Neural cell (in vitro differentiated cells): ENCODE measurements around the gene HEBP1. TPM values are rescaled to one million over a fixed set of nuclear protein-coding genes. Genes with fewer than 3 reads are reported as not detected.

ENCODE experiments used
- H2AFZ ChIP-seq: fragments of 200-600, 300-800 bp; sonication (generic), shearing (Covaris generic); 2 replicates; pipeline ENCODE4 v1.6.0; 2014; ENCODE audit warnings: low read depth, mild to moderate bottlenecking, antibody characterized with exemption, low read length, moderate library complexity
- H3F3A ChIP-seq: fragments of 200-600 bp; shearing (Covaris generic); 2 replicates; pipeline ENCODE4 v1.6.1; 2016; ENCODE audit warnings: mild to moderate bottlenecking, moderate library complexity, mixed read lengths, antibody characterized with exemption, low read length; ENCODE audit not compliant: insufficient read depth, poor library complexity, severe bottlenecking
- H3K27ac ChIP-seq: fragments of 200-600, 300-800 bp; sonication (generic), shearing (Covaris generic); 2 replicates; pipeline ENCODE4 v1.5.1; 2014; ENCODE audit warnings: mild to moderate bottlenecking, low read length, moderate library complexity
- H3K27me3 ChIP-seq: fragments of 300-800, 200-600 bp; sonication (generic), shearing (Covaris generic); 2 replicates; pipeline ENCODE4 v1.6.0; 2014; ENCODE audit warnings: mild to moderate bottlenecking, low read depth, low read length, moderate library complexity; ENCODE audit not compliant: insufficient read depth
- H3K36me3 ChIP-seq: fragments of 300-800, 200-600 bp; sonication (generic), shearing (Covaris generic); 2 replicates; pipeline ENCODE4 v1.5.1; 2014; ENCODE audit warnings: mild to moderate bottlenecking, antibody characterized with exemption, low read length, moderate library complexity; ENCODE audit not compliant: insufficient read depth
- H3K4me2 ChIP-seq: fragments of 300-800, 200-600 bp; sonication (generic), shearing (Covaris generic); 2 replicates; pipeline ENCODE4 v1.6.0; 2014; ENCODE audit warnings: mild to moderate bottlenecking, low read length
- H3K4me3 ChIP-seq: fragments of 300-800, 200-600 bp; sonication (generic), shearing (Covaris generic); 2 replicates; pipeline ENCODE4 v1.5.1; 2014; ENCODE audit warnings: mild to moderate bottlenecking, low read length, moderate library complexity
- H3K79me2 ChIP-seq: fragments of 200-600 bp; shearing (Covaris generic); replicated peaks from 2 replicates; pipeline ENCODE4 v1.6.0; 2014; ENCODE audit warnings: mild to moderate bottlenecking, low read length, moderate library complexity; ENCODE audit not compliant: insufficient read depth
- H3K9ac ChIP-seq: fragments of 300-800, 200-600 bp; sonication (generic), shearing (Covaris generic); 2 replicates; pipeline ENCODE4 v1.6.1; 2016; ENCODE audit warnings: mild to moderate bottlenecking, low read length, mixed read lengths
- H3K9me2 ChIP-seq: fragments of 200-600 bp; shearing (Covaris generic); 2 replicates; pipeline ENCODE4 v1.6.1; 2016; ENCODE audit warnings: mild to moderate bottlenecking, low read length, mixed read lengths; ENCODE audit not compliant: insufficient read depth
- H3K9me3 ChIP-seq: fragments of 200-600, 300-800 bp; sonication (generic), shearing (Covaris generic); 2 replicates; pipeline ENCODE4 v1.6.1; 2016; ENCODE audit warnings: mild to moderate bottlenecking, mixed run types, low read length, moderate library complexity, mixed read lengths
- H4K20me1 ChIP-seq: fragments of 200-600 bp; shearing (Covaris generic); 2 replicates; pipeline ENCODE4 v1.6.1; 2016; ENCODE audit warnings: mild to moderate bottlenecking, mixed run types; ENCODE audit not compliant: insufficient read depth
- EP300 ChIP-seq: fragments of 450-650 bp; conservative IDR thresholded peaks from 2 replicates; pipeline ENCODE4 v1.6.1; 2014; ENCODE audit warnings: antibody characterized with exemption, mild to moderate bottlenecking, moderate library complexity; ENCODE audit not compliant: poor library complexity, severe bottlenecking
- RAD21 ChIP-seq: fragments of 450-650 bp; conservative IDR thresholded peaks from 2 replicates; pipeline ENCODE4 v1.6.1; 2014; ENCODE audit warnings: antibody characterized with exemption, mild to moderate bottlenecking, moderate library complexity
- SMC3 ChIP-seq: fragments of 450-650 bp; conservative IDR thresholded peaks from 2 replicates; pipeline ENCODE4 v1.6.1; 2014; ENCODE audit warnings: antibody characterized with exemption, mild to moderate bottlenecking, moderate library complexity; ENCODE audit not compliant: poor library complexity
- TAF1 ChIP-seq: IDR thresholded peaks from 2 replicates; pipeline ENCODE4 v1.6.1; 2012; ENCODE audit warnings: low read depth
- polyA plus RNA-seq: library from polyadenylated mRNA; depleted of rRNA; stranded (reverse); fragments of >200 nt; gene quantifications from 2 replicates; pipeline ENCODE4 v1.2.3, GENCODE V29; 2014
- TF ChIP-seq, protein P1 (sequence below): IDR thresholded peaks from 2 replicates; pipeline ENCODE4 v1.6.1; 2012; ENCODE audit warnings: borderline replicate concordance
- TF ChIP-seq, protein P2 (sequence below): fragments of 450-650 bp; IDR thresholded peaks from 2 replicates; pipeline ENCODE4 v1.5.1; 2014; ENCODE audit warnings: antibody characterized with exemption, mild to moderate bottlenecking, moderate library complexity; ENCODE audit not compliant: poor library complexity, severe bottlenecking

HEBP1 gene
- polyA plus RNA-seq, 1 donor from 2014 or later = 1.2 TPM

DNA sequence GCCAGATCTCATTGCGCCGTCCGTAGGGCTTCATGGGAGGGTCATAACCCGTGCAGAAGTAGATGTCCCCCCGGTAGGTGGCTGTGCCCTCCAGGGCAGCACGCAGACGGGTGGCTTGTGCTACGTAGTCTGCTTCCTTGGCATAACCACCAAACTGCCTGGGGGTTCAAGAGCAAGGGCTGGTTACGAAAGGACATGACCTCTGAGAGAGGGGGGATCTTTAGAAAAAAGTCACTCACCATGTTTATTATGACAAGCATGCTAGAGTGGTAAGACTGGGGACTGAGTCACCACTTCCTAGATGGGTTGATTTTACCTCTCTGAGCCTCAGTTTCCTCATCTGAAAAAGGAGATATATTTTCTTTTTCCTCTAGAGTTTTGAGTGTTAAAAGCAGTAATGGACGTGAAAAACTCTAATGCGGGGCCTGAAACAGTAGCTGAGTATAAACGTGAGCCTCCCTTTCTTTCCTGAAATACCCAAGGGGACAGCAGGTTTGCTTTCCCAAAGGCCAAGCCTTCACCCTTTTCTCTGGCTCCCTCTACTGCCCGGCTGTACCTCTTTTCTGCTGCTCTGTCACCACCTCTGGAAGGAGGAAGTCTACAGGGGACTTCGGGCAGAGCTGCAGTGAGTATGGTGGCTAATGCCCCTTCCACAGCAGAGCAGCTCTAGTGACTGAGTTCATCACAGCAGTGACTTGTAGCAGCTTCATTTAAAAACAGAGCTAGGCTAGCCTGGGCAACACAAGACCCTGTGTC lies 24.6 kb downstream of the HEBP1 start:
- Histone ChIP-seq H2AFZ (no peak overlapping the region), H4K20me1 (no peaks in the 10 kb centered on the region), H3F3A (no peaks in the 10 kb centered on the region), H3K9ac (no peak overlapping the region), H3K36me3 (no peaks in the 10 kb centered on the region), H3K27ac (no peak overlapping the region), H3K9me3 (no peaks in the 10 kb centered on the region), H3K9me2 (no peaks in the 10 kb centered on the region), H3K27me3 (no peaks in the 10 kb centered on the region), H3K79me2 (no peaks in the 10 kb centered on the region), H3K4me2 (no peak overlapping the region), H3K4me3 (no peak overlapping the region)
- TF ChIP-seq, protein P1, sequence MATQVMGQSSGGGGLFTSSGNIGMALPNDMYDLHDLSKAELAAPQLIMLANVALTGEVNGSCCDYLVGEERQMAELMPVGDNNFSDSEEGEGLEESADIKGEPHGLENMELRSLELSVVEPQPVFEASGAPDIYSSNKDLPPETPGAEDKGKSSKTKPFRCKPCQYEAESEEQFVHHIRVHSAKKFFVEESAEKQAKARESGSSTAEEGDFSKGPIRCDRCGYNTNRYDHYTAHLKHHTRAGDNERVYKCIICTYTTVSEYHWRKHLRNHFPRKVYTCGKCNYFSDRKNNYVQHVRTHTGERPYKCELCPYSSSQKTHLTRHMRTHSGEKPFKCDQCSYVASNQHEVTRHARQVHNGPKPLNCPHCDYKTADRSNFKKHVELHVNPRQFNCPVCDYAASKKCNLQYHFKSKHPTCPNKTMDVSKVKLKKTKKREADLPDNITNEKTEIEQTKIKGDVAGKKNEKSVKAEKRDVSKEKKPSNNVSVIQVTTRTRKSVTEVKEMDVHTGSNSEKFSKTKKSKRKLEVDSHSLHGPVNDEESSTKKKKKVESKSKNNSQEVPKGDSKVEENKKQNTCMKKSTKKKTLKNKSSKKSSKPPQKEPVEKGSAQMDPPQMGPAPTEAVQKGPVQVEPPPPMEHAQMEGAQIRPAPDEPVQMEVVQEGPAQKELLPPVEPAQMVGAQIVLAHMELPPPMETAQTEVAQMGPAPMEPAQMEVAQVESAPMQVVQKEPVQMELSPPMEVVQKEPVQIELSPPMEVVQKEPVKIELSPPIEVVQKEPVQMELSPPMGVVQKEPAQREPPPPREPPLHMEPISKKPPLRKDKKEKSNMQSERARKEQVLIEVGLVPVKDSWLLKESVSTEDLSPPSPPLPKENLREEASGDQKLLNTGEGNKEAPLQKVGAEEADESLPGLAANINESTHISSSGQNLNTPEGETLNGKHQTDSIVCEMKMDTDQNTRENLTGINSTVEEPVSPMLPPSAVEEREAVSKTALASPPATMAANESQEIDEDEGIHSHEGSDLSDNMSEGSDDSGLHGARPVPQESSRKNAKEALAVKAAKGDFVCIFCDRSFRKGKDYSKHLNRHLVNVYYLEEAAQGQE = no peak
- TF ChIP-seq SMC3 (no peak), TAF1 (no peak), RAD21 (no peak)
- TF ChIP-seq, protein P2, sequence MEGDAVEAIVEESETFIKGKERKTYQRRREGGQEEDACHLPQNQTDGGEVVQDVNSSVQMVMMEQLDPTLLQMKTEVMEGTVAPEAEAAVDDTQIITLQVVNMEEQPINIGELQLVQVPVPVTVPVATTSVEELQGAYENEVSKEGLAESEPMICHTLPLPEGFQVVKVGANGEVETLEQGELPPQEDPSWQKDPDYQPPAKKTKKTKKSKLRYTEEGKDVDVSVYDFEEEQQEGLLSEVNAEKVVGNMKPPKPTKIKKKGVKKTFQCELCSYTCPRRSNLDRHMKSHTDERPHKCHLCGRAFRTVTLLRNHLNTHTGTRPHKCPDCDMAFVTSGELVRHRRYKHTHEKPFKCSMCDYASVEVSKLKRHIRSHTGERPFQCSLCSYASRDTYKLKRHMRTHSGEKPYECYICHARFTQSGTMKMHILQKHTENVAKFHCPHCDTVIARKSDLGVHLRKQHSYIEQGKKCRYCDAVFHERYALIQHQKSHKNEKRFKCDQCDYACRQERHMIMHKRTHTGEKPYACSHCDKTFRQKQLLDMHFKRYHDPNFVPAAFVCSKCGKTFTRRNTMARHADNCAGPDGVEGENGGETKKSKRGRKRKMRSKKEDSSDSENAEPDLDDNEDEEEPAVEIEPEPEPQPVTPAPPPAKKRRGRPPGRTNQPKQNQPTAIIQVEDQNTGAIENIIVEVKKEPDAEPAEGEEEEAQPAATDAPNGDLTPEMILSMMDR = no peak

DNA sequence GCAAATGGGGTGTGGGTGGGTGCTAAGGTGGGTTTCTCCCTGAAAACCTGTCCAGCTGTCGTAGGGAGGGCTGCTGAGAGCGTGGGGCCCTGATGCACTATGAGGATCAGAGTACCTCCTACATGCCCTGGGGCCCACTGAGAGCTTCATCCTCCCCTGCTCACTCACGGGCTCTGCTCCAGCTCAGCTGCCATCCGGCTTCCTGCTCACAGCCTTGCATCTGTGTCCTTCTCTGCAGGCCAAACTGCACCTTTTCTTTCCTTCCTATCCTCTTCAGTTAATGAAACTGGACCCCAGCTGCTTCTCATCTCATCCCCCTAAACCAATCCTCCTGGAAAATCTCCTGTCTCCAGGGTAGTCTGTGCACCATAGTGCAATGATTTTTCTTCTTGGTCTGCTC lies 25.9 kb downstream of the HEBP1 start:
- Histone ChIP-seq H3K4me2 (no peak overlapping the region), H3K9me2 (no peaks in the 10 kb centered on the region), H4K20me1 (no peaks in the 10 kb centered on the region), H3K36me3 (no peaks in the 10 kb centered on the region), H3K27me3 (no peaks in the 10 kb centered on the region), H3K27ac (no peak overlapping the region), H2AFZ (no peak overlapping the region), H3K9me3 (no peaks in the 10 kb centered on the region), H3K9ac (no peak overlapping the region), H3F3A (no peaks in the 10 kb centered on the region), H3K79me2 (no peaks in the 10 kb centered on the region), H3K4me3 (no peak overlapping the region)
- TF ChIP-seq, protein P1 = no peak
- TF ChIP-seq EP300 = no peak
